ENCODE measurements around the gene SPAG9. TPM values are rescaled to one million over a fixed set of nuclear protein-coding genes. Genes with fewer than 3 reads are reported as not detected.

SPAG9 gene
- total RNA-seq, 4 donors from 2014 or later = 117 to 240 (median 154) TPM

- intact Hi-C loops (cut with DNase I) = no loop called here
- WGBS, 2 donors = 86 to 89% methylated on average over 6 of the region's 6 CpGs
- no peak for DNase-seq
Measured at GRCh38 chr17:50925296-50925891, 195.3 kb downstream of the SPAG9 start.

DNA sequence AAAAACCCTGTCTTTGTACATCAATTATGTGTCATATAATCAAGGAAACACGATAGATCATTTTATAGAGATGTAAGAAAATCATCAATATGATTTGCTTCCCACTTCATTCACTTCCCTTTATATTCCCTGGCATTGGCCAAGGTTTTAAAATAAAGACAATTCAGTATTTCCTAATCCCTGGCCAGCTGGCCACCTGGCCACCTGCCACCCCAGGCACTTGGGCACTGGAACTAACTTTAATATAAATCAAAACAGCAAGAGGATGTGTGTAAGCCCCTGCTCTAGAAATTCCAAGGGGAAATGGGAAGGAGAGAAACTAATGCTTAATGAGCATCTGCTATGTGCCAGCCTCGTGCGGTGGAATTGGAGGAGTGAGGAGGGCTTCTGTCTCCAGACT is 195.9 kb downstream of the SPAG9 start:
- Histone ChIP-seq H3K27ac (no peak overlapping the region), H3K36me3 (no peaks in the 10 kb centered on the region), H3K9me3 (no peaks in the 10 kb centered on the region), H3K27me3 (no peaks in the 10 kb centered on the region), H3K4me3 (replicated peaks in 1 of 3) (no peak overlapping the region), H3K4me1 (peaks cover 3 to 12% of the 10 kb centered on the region in 2 donors)
- intact Hi-C loops (cut with DNase I) = no loop called here
- no peak for DNase-seq
- WGBS, 2 donors = 86 to 92% methylated on average over 3 of the region's 3 CpGs
- TF ChIP-seq POLR2A (IDR thresholded peaks at IDR 0.05) (no peak), CTCF (IDR thresholded peaks at IDR 0.05) (no peak)

More at GRCh38 chr17:50925296-50925891, 195.3 kb downstream of the SPAG9 start:
- Histone ChIP-seq H3K4me1 (peaks cover under 1 to 8% of the 10 kb centered on the region in 2 donors), H3K27ac (no peak overlapping the region), H3K4me3 (replicated peaks in 1 of 3) (no peak overlapping the region), H3K36me3 (no peaks in the 10 kb centered on the region), H3K9me3 (no peaks in the 10 kb centered on the region), H3K27me3 (no peaks in the 10 kb centered on the region)
- TF ChIP-seq CTCF (IDR thresholded peaks at IDR 0.05) (no peak), POLR2A (IDR thresholded peaks at IDR 0.05) (no peak)

DNA sequence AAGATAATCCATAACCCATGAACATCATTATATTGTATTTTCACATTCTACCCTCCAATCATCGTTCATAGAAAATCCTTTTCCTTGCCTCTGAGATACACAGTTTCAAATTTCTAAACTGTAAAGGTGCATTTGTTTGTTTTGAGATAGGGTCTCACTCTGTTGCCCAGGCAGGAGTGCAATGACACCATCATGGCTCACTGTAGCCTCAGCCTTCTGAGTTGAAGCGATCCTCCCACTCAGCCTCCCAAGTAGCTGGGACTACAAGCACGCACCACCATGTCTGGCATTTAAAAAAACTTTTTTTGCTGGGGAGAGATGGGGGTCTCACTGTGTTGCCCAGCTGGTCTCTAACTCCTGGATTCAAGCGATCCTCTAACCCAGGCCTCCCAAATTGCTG is 196.4 kb downstream of the SPAG9 start:
- 97 to 99% methylated on average over 4 of the region's 4 CpGs for WGBS, 2 donors

DNA sequence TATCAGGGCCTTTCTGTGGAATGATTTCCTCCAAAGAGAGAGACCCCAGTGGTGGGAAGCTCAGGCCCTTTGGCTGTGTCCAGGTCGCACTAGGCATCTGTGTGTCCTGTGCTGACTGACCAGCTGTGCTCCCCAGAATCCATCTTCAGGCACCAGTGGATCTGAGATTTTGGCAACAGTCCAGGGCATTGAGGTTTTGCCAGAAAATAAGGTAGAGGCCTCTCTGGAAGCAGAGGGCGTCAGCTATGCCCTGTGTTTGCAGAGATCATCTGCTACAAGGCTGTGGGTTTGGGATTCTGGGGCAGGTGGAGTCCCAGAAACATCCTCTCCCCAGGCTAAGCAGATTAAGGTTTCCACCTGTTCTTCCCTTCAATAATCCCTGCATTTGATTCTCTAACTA is 197.1 kb downstream of the SPAG9 start:
- no peak overlapping the region for H3K27ac ChIP-seq
- peak; percentile 78 to 79 for DNase-seq
- no peak overlapping the region for H3K4me3 ChIP-seq (replicated peaks in 1 of 3)
- WGBS, 2 donors = 33 to 39% methylated on average over 2 of the region's 2 CpGs
- H3K27me3 ChIP-seq = no peaks in the 10 kb centered on the region
- TF ChIP-seq POLR2A (IDR thresholded peaks at IDR 0.05) (no peak), CTCF (IDR thresholded peaks at IDR 0.05) (no peak)
- no peaks in the 10 kb centered on the region for H3K36me3 ChIP-seq
- no peaks in the 10 kb centered on the region for H3K9me3 ChIP-seq
- peaks cover 7 to 24% of the 10 kb centered on the region in 2 donors for H3K4me1 ChIP-seq
- intact Hi-C loops (cut with DNase I) = no loop called here

More for the DNA sequence above, 196.4 kb downstream of the SPAG9 start:
- Histone ChIP-seq H3K4me1 (peaks cover 6 to 17% of the 10 kb centered on the region in 2 donors), H3K27me3 (no peaks in the 10 kb centered on the region), H3K27ac (no peak overlapping the region), H3K36me3 (no peaks in the 10 kb centered on the region), H3K9me3 (no peaks in the 10 kb centered on the region), H3K4me3 (replicated peaks in 1 of 3) (no peak overlapping the region)
- no peak for DNase-seq
- no peak for TF ChIP-seq POLR2A (IDR thresholded peaks at IDR 0.05)
- TF ChIP-seq CTCF (IDR thresholded peaks at IDR 0.05) = no peak
- intact Hi-C loops (cut with DNase I) = no loop called here

DNA sequence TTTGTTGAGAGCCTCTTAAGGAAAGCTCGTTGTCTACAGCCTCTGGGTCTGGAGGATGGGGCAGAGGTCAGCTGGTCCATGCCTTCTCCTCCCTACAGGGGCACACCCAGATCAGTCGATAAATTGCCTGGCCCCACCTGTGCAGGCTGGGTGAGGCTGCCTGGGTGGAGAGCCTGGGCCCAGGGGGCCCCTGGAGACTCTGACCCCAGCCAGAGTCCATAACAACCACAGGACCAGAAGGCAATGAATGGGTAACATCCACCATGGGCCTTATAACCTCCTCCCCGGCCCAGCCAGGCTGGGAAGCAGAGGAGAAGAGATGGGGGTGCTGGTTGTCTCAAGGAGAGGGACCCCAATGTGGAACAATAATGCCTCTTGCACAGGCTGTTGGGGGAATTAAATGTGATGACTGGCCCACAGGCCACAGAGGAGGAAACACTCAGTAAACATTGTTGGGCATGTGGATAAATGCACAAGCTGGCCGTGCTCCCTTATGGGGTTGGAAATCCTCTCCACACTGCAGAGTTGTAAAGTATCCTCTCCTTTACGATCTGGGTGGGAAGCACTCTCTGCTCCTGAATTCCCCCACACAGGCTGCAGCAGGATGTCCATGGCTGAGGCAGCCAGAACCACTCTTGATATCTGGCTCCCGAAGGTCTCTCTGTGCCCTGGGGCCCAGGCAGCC is 197.8 kb downstream of the SPAG9 start:
- Histone ChIP-seq H3K27ac (no peak overlapping the region), H3K4me3 (replicated peaks in 1 of 3) (no peak overlapping the region), H3K9me3 (no peaks in the 10 kb centered on the region), H3K27me3 (no peaks in the 10 kb centered on the region), H3K4me1 (peaks cover 10 to 31% of the 10 kb centered on the region in 2 donors), H3K36me3 (no peaks in the 10 kb centered on the region)
- no peak for DNase-seq
- 68 to 74% methylated on average over 4 to 6 of the region's 6 CpGs for WGBS, 2 donors
- intact Hi-C loops (cut with DNase I) = no loop called here
- TF ChIP-seq CTCF (IDR thresholded peaks at IDR 0.05) = no peak
- no peak for TF ChIP-seq POLR2A (IDR thresholded peaks at IDR 0.05)
